Embryonic facial prominence (tissue), 1 donor: ENCODE data around the gene TIAM2.

Experiments used
- DNase-seq: peaks from one replicate; pipeline ENCODE4 v3.0.0-alpha.2; 2016; ENCODE audit errors: extremely low spot score

Gene TIAM2

GRCh38 chr6:155290491-155290890, 295.4 kb downstream of the TIAM2 start:
- no peak for DNase-seq

GRCh38 chr6:155291291-155291690, 296.2 kb downstream of the TIAM2 start:
- no peak for DNase-seq

GRCh38 chr6:155292711-155293110, 297.6 kb downstream of the TIAM2 start:
- no peak for DNase-seq

GRCh38 chr6:155297669-155298068, 302.6 kb downstream of the TIAM2 start:
- no peak for DNase-seq

- DNase-seq, result no peak
Measured at GRCh38 chr6:155301867-155302266, 306.8 kb downstream of the TIAM2 start.

GRCh38 chr6:155303361-155303870, 308.3 kb downstream of the TIAM2 start:
- no peak for DNase-seq

- no peak for DNase-seq
Measured at GRCh38 chr6:155306958-155307357, 311.8 kb downstream of the TIAM2 start.
